A549 (cell line): Measurements from ENCODE around the gene DYNC2I2.
A peak's percentile ranks its signal among the peaks of the same experiment; 100 is the strongest.

Source experiments
- CBX8 ChIP-seq: fragments of 200-600 bp; sonication (generic); IDR thresholded peaks from 2 replicates; pipeline ENCODE4 v1.6.1; 2016
- MAZ ChIP-seq: fragments of 150-350 bp; IDR thresholded peaks from 2 replicates; pipeline ENCODE4 v1.6.1; 2014; ENCODE audit warnings: antibody characterized with exemption, low read depth, low read length, borderline replicate concordance
- MYC ChIP-seq: IDR thresholded peaks from 2 replicates; pipeline ENCODE4 v1.6.1; 2012; ENCODE audit warnings: mild to moderate bottlenecking, inconsistent platforms, low read length, improper control_type of control experiment, borderline replicate concordance
- POLR2A ChIP-seq: IDR thresholded peaks from 2 replicates; pipeline ENCODE4 v1.6.1; 2012; ENCODE audit warnings: mild to moderate bottlenecking, low read length
- TF ChIP-seq, protein P1 (sequence below): fragments of >200 bp; sonication (Bioruptor Twin); formaldehyde crosslinking; IDR thresholded peaks from 3 replicates; pipeline ENCODE4 v1.5.1; 2016
- TF ChIP-seq, protein P2 (sequence below): IDR thresholded peaks from 2 replicates; pipeline ENCODE4 v1.6.1; 2012
- TF ChIP-seq, protein P3 (sequence below): IDR thresholded peaks from 2 replicates; pipeline ENCODE4 v1.6.1; 2012; ENCODE audit warnings: low read depth, borderline replicate concordance

DNA sequence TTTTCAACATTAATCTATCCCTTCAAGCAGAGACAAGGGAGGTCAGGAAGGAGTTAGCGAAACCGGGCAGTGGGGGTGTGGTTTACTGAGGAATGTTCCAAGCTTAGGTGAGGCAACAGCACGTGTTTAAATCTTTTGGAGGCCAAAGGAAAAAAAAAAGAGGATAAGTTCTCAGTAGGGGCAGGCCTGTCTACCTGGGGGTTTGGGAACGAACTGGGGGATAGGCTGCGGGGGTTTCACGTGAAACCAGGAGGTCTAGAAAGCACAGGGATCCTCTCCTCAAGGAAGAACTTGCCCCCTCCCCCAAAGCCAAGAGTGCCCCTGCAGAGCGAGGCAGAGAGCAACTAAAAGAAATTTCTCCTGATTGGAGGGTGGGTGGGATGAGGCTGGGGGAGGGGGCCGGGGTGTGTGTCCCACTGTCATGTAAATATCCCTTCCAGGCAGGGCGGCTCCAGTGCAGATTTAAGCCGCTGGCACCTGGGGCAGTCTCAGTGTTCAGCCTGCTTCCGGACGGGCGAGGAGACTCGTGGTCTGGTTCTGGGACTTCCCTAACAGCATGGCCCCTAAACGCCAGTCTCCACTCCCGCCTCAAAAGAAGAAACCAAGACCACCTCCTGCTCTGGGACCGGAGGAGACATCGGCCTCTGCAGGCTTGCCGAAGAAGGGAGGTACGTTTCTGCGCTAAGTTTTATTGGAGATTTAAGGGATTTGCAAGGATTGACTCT, 26.9 kb upstream of the DYNC2I2 start:
- TF ChIP-seq, protein P1, sequence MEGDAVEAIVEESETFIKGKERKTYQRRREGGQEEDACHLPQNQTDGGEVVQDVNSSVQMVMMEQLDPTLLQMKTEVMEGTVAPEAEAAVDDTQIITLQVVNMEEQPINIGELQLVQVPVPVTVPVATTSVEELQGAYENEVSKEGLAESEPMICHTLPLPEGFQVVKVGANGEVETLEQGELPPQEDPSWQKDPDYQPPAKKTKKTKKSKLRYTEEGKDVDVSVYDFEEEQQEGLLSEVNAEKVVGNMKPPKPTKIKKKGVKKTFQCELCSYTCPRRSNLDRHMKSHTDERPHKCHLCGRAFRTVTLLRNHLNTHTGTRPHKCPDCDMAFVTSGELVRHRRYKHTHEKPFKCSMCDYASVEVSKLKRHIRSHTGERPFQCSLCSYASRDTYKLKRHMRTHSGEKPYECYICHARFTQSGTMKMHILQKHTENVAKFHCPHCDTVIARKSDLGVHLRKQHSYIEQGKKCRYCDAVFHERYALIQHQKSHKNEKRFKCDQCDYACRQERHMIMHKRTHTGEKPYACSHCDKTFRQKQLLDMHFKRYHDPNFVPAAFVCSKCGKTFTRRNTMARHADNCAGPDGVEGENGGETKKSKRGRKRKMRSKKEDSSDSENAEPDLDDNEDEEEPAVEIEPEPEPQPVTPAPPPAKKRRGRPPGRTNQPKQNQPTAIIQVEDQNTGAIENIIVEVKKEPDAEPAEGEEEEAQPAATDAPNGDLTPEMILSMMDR = no peak
- TF ChIP-seq MYC (no peak), POLR2A (peak; percentile 54), CBX8 (no peak), MAZ (no peak)
- TF ChIP-seq, protein P2, sequence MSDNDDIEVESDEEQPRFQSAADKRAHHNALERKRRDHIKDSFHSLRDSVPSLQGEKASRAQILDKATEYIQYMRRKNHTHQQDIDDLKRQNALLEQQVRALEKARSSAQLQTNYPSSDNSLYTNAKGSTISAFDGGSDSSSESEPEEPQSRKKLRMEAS = peak; percentile 86
- TF ChIP-seq, protein P3, sequence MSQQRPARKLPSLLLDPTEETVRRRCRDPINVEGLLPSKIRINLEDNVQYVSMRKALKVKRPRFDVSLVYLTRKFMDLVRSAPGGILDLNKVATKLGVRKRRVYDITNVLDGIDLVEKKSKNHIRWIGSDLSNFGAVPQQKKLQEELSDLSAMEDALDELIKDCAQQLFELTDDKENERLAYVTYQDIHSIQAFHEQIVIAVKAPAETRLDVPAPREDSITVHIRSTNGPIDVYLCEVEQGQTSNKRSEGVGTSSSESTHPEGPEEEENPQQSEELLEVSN = no peak
